HEK293 (cell line): ENCODE results near the gene CETP.

ENCODE experiments used
- CTCF ChIA-PET: fragments of 350-600 bp; formaldehyde crosslinking; extraction: SDS; loops from one replicate; lab custom pipeline; 2021; ENCODE audit warnings: antibody characterized with exemption; lab: Yijun Ruan, JAX
- POLR2A ChIA-PET: fragments of 300-600 bp; formaldehyde crosslinking; extraction: SDS; loops from one replicate; lab custom pipeline; 2020; ENCODE audit warnings: antibody characterized with exemption, inconsistent platforms; lab: Yijun Ruan, JAX
- H3K27ac ChIP-seq: fragments of 200-500 bp; sonication (Bioruptor generic); 2 replicates; pipeline ENCODE4 v1.5.1; 2014; ENCODE audit warnings: low read depth, low read length, control low read depth, inconsistent platforms; ENCODE audit errors: extremely low read depth
- H3K36me3 ChIP-seq, 2 experiments: fragments of 200-500 bp in 1 of 2; sonication (Bioruptor generic) in 1 of 2; 1 replicate in 1 of 2; 2 replicates in 1 of 2; pipeline ENCODE4 v1.5.1; 2014 to 2017; ENCODE audit warnings: inconsistent platforms in 2 of 2, low read length in 2 of 2; ENCODE audit not compliant: control insufficient read depth in 2 of 2, insufficient read depth in 1 of 2
- H3K4me1 ChIP-seq: fragments of 200-500 bp; sonication (Bioruptor generic); 2 replicates; pipeline ENCODE4 v1.5.1; 2014; ENCODE audit warnings: mild to moderate bottlenecking, low read length, inconsistent platforms; ENCODE audit not compliant: control insufficient read depth, insufficient read depth
- H3K4me3 ChIP-seq: 2 replicates; pipeline ENCODE4 v1.5.1; 2011; ENCODE audit warnings: low read depth, mild to moderate bottlenecking, control low read depth, low read length, moderate library complexity
- H3K9me3 ChIP-seq: fragments of 200-500 bp; sonication (Bioruptor generic); 2 replicates; pipeline ENCODE4 v1.5.1; 2014; ENCODE audit warnings: low read depth, low read length, inconsistent platforms; ENCODE audit not compliant: control insufficient read depth, insufficient read depth
- AEBP2 ChIP-seq: fragments of 450-650 bp; formaldehyde crosslinking; IDR thresholded peaks from 2 replicates; pipeline ENCODE4 v1.5.1; 2016; ENCODE audit warnings: missing biosample characterization, missing genetic modification characterization, borderline replicate concordance
- EGR2 ChIP-seq: fragments of 450-650 bp; formaldehyde crosslinking; IDR thresholded peaks from 2 replicates; pipeline ENCODE4 v1.5.1; 2016; ENCODE audit warnings: low read depth, missing biosample characterization, missing genetic modification characterization
- KLF1 ChIP-seq: fragments of 450-650 bp; formaldehyde crosslinking; IDR thresholded peaks from 2 replicates; pipeline ENCODE4 v1.5.1; 2016; ENCODE audit warnings: missing biosample characterization, missing genetic modification characterization
- PRDM6 ChIP-seq: fragments of 450-650 bp; formaldehyde crosslinking; IDR thresholded peaks from 2 replicates; pipeline ENCODE4 v1.5.1; 2017; ENCODE audit warnings: missing biosample characterization, missing genetic modification characterization
- ZBTB10 ChIP-seq: fragments of 450-650 bp; formaldehyde crosslinking; IDR thresholded peaks from 2 replicates; pipeline ENCODE4 v1.5.1; 2016; ENCODE audit warnings: missing biosample characterization, missing genetic modification characterization
- ZBTB44 ChIP-seq: fragments of 450-650 bp; IDR thresholded peaks from 2 replicates; pipeline ENCODE4 v1.5.1; 2018; ENCODE audit warnings: missing biosample characterization, mild to moderate bottlenecking, missing genetic modification characterization
- ZNF416 ChIP-seq: fragments of 450-650 bp; formaldehyde crosslinking; IDR thresholded peaks from 2 replicates; pipeline ENCODE4 v1.5.1; 2016; ENCODE audit warnings: missing biosample characterization, missing genetic modification characterization
- ZNF501 ChIP-seq: fragments of 450-650 bp; formaldehyde crosslinking; IDR thresholded peaks from 2 replicates; pipeline ENCODE4 v1.5.1; 2016; ENCODE audit warnings: missing biosample characterization, missing genetic modification characterization
- ZNF518A ChIP-seq: fragments of 450-650 bp; formaldehyde crosslinking; conservative IDR thresholded peaks from 2 replicates; pipeline ENCODE4 v1.5.1; 2016; ENCODE audit warnings: low read depth, missing biosample characterization, missing genetic modification characterization
- ZNF558 ChIP-seq: fragments of 450-650 bp; formaldehyde crosslinking; IDR thresholded peaks from 2 replicates; pipeline ENCODE4 v1.5.1; 2016; ENCODE audit warnings: missing biosample characterization, missing genetic modification characterization
- ZNF777 ChIP-seq: fragments of 450-650 bp; formaldehyde crosslinking; IDR thresholded peaks from 2 replicates; pipeline ENCODE4 v1.5.1; 2017; ENCODE audit warnings: missing biosample characterization, missing genetic modification characterization, borderline replicate concordance

CETP gene

GRCh38 chr16:57016831-57017230 lies 55.1 kb downstream of the CETP start (continued):
- TF ChIP-seq ZNF518A (tag by site-specific recombination) (no peak), ZBTB10 (tag by site-specific recombination) (no peak), ZBTB44 (tag by site-specific recombination) (no peak), ZNF777 (no peak), AEBP2 (tag by site-specific recombination) (no peak), ZNF558 (tag by site-specific recombination) (no peak)

GRCh38 chr16:57017251-57017650 lies 55.5 kb downstream of the CETP start:
- POLR2A ChIA-PET = no interaction called here
- CTCF ChIA-PET = no interaction called here

More at GRCh38 chr16:57017251-57017650, 55.5 kb downstream of the CETP start:
- TF ChIP-seq PRDM6 (tag by site-specific recombination) (no peak), EGR2 (tag by site-specific recombination) (no peak), KLF1 (tag by site-specific recombination) (no peak), ZNF416 (tag by site-specific recombination) (no peak), ZNF501 (tag by site-specific recombination) (no peak)
- TF ChIP-seq, all 188 proteins: peak for 0
- H3K4me3 ChIP-seq = no peak overlapping the region
- H3K9me3 ChIP-seq = no peaks in the 10 kb centered on the region
- no peaks in the 10 kb centered on the region for H3K4me1 ChIP-seq
- H3K36me3 ChIP-seq = peaks cover 0 to 12% of the 10 kb centered on the region in 2 experiments; a peak in 1 of 3 replicates
- no peak overlapping the region for H3K27ac ChIP-seq
